SU-DHL-6 (cell line): ENCODE results near the gene BMP4.

Experiments used
- H2AFZ ChIP-seq: fragments of 200-600 bp; sonication (generic); 2 replicates; pipeline ENCODE4 v1.6.1; 2014; ENCODE audit warnings: low read depth, mild to moderate bottlenecking, moderate library complexity, mixed read lengths, antibody characterized with exemption, low read length; ENCODE audit not compliant: severe bottlenecking
- H3F3A ChIP-seq: fragments of 200-600 bp; shearing (Covaris generic); 2 replicates; pipeline ENCODE4 v1.6.0; 2016; ENCODE audit warnings: antibody characterized with exemption, mild to moderate bottlenecking; ENCODE audit not compliant: insufficient read depth
- H3K27ac ChIP-seq: fragments of 200-600 bp; sonication (generic); 2 replicates; pipeline ENCODE4 v1.5.1; 2016; ENCODE audit warnings: low read depth, mild to moderate bottlenecking, low read length, moderate library complexity, mixed read lengths
- H3K27me3 ChIP-seq: fragments of 200-600 bp; sonication (generic), shearing (Covaris generic); 2 replicates; pipeline ENCODE4 v1.6.0; 2014; ENCODE audit warnings: mild to moderate bottlenecking, low read length
- H3K36me3 ChIP-seq: fragments of 200-600 bp; sonication (generic); 2 replicates; pipeline ENCODE4 v1.6.1; 2014; ENCODE audit warnings: mild to moderate bottlenecking, low read length, mixed read lengths
- H3K4me2 ChIP-seq: fragments of 300-600, 200-600 bp; shearing (Covaris generic), sonication (generic); 2 replicates; pipeline ENCODE4 v1.6.0; 2014; ENCODE audit warnings: low read length, low read depth, mild to moderate bottlenecking; ENCODE audit not compliant: poor library complexity, severe bottlenecking
- H3K4me3 ChIP-seq: fragments of 200-600 bp; sonication (generic); 2 replicates; pipeline ENCODE4 v1.5.1; 2014; ENCODE audit warnings: antibody characterized with exemption, low read length, mild to moderate bottlenecking, mixed read lengths; ENCODE audit not compliant: insufficient read depth, poor library complexity, severe bottlenecking
- H3K79me2 ChIP-seq: fragments of 200-600 bp; sonication (generic); 2 replicates; pipeline ENCODE4 v1.6.1; 2014; ENCODE audit warnings: mild to moderate bottlenecking, low read length, moderate library complexity; ENCODE audit not compliant: insufficient read depth
- H3K9ac ChIP-seq: fragments of 200-600 bp; sonication (generic); 2 replicates; pipeline ENCODE4 v1.7.0; 2014; ENCODE audit warnings: mild to moderate bottlenecking, low read length
- H3K9me2 ChIP-seq: fragments of 200-600 bp; sonication (generic); replicated peaks from 2 replicates; pipeline ENCODE4 v1.6.1; 2014; ENCODE audit warnings: low read length; ENCODE audit not compliant: insufficient read depth
- H3K9me3 ChIP-seq: fragments of 200-600 bp; sonication (generic); 2 replicates; pipeline ENCODE4 v1.6.1; 2014; ENCODE audit warnings: low read length, mixed read lengths; ENCODE audit not compliant: insufficient read depth
- H4K20me1 ChIP-seq: fragments of 200-600 bp; sonication (generic); 2 replicates; pipeline ENCODE4 v1.6.1; 2014; ENCODE audit warnings: low read depth, mild to moderate bottlenecking, antibody characterized with exemption, low read length, moderate library complexity, mixed read lengths
- CTCF ChIP-seq: fragments of 200-600 bp; sonication (generic); IDR thresholded peaks from one replicate; pipeline ENCODE4 v1.5.1; 2017; ENCODE audit warnings: antibody characterized with exemption, mild to moderate bottlenecking, low read length, moderate library complexity; ENCODE audit not compliant: insufficient read depth, poor library complexity, severe bottlenecking
- EZH2phosphoT487 ChIP-seq: fragments of 200-600 bp; sonication (generic), shearing (Covaris generic); conservative IDR thresholded peaks from 2 replicates; pipeline ENCODE4 v1.6.1; 2018; ENCODE audit warnings: mild to moderate bottlenecking, antibody characterized with exemption, low read length, moderate library complexity, mixed read lengths

Gene BMP4

GRCh38 chr14:53934778-53935414, 21.7 kb downstream of the BMP4 start:
- no peaks in the 10 kb centered on the region for H3K9me2 ChIP-seq
- H3K4me3 ChIP-seq, result no peak overlapping the region
- H4K20me1 ChIP-seq, result no peaks in the 10 kb centered on the region
- H3K9ac ChIP-seq, result no peak overlapping the region
- H2AFZ ChIP-seq, result no peak overlapping the region
- H3K36me3 ChIP-seq, result no peaks in the 10 kb centered on the region
- no peaks in the 10 kb centered on the region for H3F3A ChIP-seq
- H3K4me2 ChIP-seq, result no peak overlapping the region
- H3K27me3 ChIP-seq, result no peaks in the 10 kb centered on the region
- no peaks in the 10 kb centered on the region for H3K79me2 ChIP-seq
- H3K27ac ChIP-seq, result no peak overlapping the region
- no peaks in the 10 kb centered on the region for H3K9me3 ChIP-seq
- TF ChIP-seq CTCF (no peak), EZH2phosphoT487 (no peak)

GRCh38 chr14:53932966-53933365, 23.7 kb downstream of the BMP4 start:
- Histone ChIP-seq H3K79me2 (no peaks in the 10 kb centered on the region), H3K27ac (no peak overlapping the region), H4K20me1 (no peaks in the 10 kb centered on the region), H2AFZ (no peak overlapping the region), H3K36me3 (no peaks in the 10 kb centered on the region), H3K9me3 (no peaks in the 10 kb centered on the region), H3K9ac (no peak overlapping the region), H3F3A (no peaks in the 10 kb centered on the region), H3K9me2 (no peaks in the 10 kb centered on the region), H3K4me2 (no peak overlapping the region), H3K27me3 (no peaks in the 10 kb centered on the region), H3K4me3 (no peak overlapping the region)
- no peak for TF ChIP-seq CTCF
- no peak for TF ChIP-seq EZH2phosphoT487

GRCh38 chr14:53929871-53930715, 26.5 kb downstream of the BMP4 start:
- Histone ChIP-seq H3K4me2 (no peak overlapping the region), H3F3A (no peaks in the 10 kb centered on the region), H3K36me3 (no peaks in the 10 kb centered on the region), H3K9ac (no peak overlapping the region), H3K27me3 (no peaks in the 10 kb centered on the region), H4K20me1 (no peaks in the 10 kb centered on the region), H3K9me2 (no peaks in the 10 kb centered on the region), H2AFZ (no peak overlapping the region), H3K4me3 (no peak overlapping the region), H3K9me3 (no peaks in the 10 kb centered on the region), H3K27ac (no peak overlapping the region), H3K79me2 (no peaks in the 10 kb centered on the region)
- TF ChIP-seq CTCF (peak; percentile 72), EZH2phosphoT487 (no peak)
